ENCODE data around the gene NUFIP1.
"Not testable (repeated sequence)": the region's sequence is repeated elsewhere in the genome, so short reads cannot be mapped to it uniquely, and the experiment has no call there.

Gene NUFIP1

DNA sequence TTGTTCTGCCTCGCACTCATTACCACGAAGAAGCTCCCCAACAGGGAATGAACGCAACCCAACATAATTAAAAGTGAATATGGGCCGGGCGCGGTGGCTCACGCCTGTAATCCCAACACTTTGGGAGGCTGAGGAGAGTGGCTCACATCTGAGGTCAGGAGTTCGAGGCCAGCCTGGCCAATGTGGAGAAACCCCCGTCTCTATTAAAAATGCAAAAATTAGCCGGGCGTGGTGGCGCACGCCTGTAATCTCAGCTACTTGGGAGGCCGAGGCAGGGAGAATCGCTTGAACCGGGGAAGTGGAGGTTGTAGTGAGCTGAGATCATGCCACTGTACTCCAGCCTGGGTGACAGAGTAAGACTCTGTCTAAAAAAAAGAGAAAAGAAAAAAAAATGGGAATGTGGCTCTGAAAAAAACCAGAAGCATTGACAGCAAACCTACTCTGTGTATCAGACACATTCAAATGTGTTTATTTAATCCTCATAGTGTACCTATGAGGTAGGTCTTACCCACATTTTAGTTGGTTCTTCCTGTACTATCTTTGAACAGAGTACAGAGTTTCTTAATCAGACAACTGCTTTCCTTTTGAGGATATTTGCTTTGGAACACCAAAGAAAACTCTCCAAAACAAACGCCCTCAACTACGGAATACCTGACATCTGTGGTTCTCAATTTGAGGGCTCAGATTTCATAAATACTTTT lies 70.0 kb downstream of the NUFIP1 start:
- no peak for DNase-seq

DNA sequence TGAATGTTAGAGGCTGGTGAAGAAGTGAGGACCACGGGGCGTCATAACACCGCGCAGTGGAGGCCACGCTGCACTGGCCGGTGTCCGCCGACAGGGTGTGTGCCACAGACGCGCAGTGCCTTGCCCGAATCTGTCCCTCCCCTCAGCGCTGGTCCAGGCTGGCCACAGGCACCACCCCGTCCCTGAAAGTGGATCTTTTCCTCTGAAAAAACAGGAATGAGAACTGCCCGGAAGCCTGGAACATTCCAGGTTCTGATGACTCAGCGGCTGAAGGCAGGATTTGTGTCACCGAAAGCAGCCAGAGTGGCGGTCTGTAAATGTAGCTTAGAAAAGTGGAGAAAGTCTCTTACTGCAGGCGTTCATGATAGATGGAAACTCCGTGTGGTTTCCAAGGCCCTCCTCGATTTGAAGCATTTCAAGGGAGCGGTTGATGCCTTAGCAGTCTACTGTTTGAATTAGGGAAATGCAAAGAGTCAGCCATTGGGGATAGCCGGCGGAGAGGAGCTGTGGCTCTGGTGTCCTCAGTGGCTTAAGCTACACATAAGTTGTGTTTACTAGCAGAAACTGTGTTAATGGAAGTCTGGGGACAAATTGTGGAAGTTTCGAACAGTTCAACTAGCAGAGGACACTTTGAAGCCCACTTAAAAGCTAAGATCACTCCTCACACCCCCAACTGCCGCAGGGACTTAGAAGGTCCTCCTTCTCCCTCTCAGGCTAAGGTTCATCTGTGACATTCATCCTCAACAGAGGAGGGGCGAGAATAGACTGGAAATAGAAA lies 70.8 kb downstream of the NUFIP1 start:
- peak; percentile 90 for DNase-seq

DNA sequence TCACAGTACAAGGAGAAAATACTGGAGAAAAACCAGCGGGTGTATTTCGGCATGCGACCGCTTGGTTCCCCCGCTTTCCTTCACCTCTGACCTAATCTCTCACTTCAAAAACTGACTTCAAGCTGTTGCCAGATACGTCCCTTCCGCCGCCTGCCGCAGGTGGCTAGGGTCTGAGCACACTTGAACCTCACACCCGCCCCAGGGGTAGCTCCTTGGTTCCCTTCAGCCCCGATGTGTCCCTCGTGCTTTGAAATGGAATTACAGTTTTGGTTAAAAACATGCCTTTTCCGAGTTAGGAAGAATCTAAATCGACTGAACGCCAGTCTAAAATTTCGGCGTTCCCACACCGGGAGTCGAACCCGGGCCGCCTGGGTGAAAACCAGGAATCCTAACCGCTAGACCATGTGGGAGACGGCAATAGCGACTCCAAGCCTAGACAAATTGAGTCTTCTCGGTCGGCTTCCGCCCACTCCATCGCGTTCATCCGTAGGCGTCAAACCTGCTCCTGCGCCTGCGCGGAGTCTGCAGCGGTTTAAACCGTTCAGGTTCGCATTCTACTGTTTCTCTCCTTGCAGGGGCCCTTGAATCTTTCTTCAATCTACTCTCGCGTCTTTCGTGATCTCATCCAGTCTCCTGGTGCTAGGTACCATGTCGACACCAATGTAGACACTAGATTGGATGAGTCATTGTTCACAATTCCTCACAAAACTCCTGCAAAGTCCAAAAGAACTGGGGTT lies 71.5 kb downstream of the NUFIP1 start:
- DNase-seq = peak; percentile 94

DNA sequence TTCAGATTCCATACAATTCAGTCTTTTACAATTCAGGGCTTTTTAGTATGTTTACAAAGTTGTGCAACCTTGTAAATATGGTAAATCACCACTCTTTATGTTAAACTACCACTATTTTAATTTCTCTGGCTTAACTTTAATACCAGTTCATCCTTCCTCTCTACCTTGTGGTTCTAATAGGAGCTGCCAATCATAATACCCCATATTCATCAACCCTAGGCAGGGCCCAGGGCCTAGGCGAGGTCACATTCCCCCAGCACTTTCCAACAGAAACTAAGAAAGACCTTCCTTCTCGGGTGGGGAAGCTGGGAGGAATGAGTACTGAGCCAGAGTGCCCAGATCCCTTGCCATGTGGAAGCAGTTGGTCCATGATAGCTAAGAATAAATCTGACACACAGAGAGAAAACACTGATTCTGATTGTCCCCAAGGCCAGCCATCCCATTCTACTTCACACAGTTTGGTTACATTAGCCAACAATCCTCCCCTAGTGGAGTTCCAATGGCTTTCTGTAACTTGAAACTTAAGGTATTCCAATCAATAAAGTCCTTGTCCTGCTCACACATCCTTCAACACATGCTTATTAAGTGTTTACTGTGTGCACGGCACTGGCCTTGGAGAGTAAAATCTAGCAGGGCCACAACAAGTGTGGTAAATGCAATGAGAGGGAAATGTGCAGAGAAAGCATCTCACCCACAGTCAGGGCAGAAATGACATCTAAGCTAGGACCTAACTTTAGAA lies 76.8 kb downstream of the NUFIP1 start:
- DNase-seq = no peak

DNA sequence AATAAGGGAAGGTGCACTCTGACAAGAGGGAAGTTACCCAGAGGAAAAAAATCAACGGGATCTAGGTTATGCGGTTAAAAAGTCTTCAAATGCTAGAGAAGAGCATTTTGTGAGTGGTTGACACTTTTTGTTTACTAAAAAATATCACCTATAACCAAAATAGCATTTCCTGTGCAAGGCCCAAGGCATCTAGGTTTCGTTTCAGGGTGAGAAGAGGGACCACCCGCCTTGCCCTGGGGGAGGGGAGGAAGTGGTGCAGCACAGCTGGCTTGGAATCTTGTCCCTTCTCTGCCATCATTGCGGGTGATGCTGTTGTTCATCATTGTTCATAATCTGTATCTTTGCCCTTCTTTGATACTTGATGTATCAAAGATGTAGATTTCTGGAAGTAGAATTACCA lies 80.6 kb downstream of the NUFIP1 start:
- no peak for DNase-seq

DNA sequence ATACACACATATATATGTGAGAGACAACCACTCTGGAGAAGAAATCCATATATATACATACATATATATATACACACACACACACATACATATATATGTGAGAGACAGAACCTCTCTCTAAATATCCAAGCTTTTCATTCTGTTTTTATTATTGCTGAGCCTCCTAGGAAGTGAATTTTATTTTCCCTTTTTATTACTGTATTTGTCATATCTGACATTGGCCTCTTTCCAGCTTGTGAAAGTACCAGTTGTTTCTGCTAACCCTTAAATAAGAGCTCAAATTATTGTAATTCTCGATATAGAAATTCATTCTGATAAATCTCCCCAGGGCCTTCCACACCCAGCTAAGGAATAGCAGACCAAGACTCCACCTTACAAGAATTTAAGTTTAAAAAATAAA lies 81.0 kb downstream of the NUFIP1 start:
- no peak for DNase-seq

DNA sequence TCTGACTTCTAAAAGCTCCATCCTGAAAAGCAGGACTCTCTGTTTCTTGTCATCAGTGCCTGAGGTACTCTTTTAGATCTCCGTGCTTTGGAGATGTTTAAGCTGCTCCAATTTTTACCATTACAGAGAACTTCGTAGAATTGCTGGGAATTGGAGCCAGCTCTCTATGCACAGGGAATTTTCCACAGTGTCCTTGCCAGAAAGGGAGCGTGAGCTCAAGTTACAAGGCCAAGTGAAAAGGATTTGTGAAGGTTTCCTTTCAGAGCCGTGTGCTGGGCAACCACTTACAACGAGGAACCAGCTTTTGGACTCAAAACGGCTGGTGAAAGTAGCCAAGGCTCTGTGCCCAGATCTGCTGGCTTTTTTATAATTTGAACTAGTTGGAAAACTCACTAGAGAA lies 82.6 kb downstream of the NUFIP1 start:
- peak; percentile 10 for DNase-seq

DNA sequence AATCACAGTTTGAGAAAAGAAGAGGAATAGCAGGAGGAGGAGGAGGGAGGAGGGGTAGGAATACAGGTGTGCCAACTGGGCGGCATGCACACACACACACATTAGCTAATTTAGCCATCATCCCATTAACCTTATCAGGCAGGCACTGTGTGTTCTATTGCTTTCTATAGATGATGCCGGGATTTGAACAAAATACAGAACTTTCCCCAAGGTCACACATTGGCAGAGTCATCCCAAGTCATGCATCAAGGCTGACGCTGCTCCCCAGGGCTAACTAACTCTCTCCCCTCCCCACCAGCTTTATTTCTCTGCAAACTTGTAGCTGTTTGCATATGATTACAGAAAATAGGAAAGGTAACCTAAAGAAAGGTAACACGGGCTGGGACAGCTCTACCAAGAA lies 83.0 kb downstream of the NUFIP1 start:
- DNase-seq = peak; percentile 2

DNA sequence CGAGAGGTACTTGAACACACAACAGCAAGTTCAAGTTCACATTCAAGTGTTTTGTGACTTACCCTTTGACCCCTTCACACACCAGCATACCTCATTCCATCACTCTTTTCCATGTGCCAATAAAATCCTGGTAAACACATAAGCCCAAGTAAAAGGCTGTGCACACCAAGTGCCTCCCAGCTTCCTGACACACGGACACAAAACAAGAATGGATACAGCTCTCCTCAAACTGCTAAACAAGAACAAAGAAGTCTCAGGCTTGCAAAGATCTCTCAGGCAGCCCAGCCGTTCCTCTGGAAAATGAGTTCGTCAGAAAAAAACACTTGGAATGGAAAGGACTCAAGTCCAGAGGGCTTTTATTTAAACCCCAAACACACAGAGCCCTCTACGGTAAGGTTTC lies 83.7 kb downstream of the NUFIP1 start:
- no peak for DNase-seq

DNA sequence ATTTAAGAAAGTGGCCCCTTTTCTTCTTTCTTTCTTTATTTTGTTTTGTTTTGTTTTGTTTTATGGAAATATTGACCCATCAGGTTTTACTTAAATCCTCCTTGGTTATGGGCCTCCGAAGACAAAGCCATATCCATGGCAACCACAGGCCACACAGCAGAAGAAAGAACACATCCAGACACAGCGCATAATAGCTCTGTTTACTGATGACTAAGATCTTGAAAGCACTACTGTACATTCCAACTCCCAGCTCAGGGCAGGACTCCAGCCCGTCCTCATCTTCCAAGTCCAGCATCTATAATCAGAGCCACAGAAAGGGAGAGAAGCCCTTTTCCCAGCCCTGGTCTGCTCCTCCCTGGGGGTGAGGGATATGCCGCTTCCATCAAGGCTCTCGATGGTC lies 84.3 kb downstream of the NUFIP1 start:
- DNase-seq = peak; percentile 56

DNA sequence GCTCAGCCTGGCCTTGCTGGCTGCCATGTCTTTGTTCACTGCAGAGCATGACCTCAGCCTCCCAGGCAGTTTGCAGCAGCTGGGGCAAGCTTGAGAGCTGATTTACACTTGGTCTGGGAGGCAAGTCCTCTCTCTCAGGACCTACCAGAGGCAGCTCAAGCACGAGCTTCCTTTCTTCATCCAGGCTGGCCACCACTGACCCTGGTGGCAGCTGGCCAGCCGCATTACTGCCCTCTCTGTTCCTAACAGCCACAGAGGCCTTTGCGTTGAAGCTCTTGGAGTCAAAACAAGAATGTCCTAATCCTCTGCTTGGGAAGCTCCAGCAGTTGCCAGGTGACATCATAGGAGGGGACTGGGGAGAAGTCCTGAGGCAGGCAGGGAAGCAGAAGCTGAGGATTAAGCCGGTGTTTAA lies 85.7 kb downstream of the NUFIP1 start:
- no peak for DNase-seq

DNA sequence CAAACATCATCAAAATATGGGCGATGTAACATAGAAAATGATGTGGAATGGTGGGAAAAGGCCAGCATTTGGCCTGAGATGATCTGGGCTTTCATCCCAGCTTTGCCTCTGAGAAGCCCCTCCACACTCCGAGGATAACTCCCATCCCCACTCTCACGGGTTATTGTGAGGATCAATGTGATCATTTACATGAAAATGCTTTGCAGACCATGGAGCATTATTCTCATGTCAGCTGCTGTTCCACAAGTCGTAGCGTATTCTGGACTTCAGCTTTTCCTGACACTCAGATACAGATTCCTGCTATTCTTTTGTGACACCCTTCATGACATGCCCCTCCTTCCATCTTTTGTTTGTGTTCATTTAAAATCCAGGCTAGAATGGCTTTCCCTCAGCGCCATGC lies 86.5 kb downstream of the NUFIP1 start:
- no peak for DNase-seq

DNA sequence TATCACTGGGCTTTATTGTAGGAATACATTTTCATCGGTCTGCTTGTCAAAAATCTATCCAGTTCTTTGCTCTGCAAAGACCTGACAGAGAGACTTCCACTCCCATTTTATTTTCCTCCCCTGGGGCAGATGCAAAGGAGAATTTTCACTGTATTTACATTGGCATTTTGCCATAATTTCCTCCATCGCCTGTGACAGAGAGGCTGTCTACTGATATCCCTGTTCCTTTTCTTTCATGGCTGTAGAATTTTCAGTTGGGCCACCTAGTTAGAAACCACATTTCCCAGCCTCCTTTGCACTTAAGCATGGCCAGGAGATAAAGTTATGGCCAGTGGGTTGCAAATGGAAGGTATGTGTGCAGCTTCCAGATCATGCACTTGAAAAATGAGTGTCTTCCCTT lies 89.3 kb downstream of the NUFIP1 start:
- peak; percentile 90 for DNase-seq

DNA sequence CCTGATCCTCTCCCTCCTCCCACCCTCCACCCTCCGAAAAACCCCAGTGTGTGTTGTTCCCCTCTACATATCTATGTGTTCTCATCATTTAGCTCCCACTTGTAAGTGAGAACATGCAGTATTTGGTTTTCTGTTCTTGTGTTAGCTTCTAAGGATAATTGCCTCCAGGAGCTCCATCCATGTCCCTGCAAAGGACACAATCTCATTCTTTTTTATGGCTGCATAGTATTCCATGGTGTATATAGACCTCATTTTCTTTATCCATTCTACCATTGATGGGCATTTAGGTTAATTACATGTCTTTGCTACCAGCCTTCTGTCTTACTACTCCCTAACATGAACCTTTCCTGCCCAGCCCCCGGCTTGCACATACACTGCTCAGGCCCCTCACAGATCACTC lies 91.0 kb downstream of the NUFIP1 start:
- not testable (repeated sequence) for DNase-seq

DNA sequence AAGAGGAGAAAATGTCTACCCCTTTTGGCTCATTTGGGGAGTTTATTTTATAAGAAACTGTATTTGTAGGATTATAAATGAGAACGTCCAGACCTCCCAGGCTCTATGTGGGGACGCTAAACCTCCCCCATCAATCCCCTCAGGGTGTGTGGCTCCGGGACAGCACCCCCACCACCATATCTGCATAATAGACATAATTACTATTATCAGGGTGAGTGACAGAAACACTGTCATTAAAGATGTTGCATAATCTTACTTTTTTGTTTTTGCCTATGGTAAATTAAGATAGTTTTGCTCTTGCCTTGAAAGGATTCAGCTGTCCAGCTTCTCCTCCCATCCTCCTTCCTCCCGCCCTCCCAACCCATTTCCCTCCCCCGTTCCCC lies 93.3 kb downstream of the NUFIP1 start:
- peak; percentile 85 for DNase-seq

DNA sequence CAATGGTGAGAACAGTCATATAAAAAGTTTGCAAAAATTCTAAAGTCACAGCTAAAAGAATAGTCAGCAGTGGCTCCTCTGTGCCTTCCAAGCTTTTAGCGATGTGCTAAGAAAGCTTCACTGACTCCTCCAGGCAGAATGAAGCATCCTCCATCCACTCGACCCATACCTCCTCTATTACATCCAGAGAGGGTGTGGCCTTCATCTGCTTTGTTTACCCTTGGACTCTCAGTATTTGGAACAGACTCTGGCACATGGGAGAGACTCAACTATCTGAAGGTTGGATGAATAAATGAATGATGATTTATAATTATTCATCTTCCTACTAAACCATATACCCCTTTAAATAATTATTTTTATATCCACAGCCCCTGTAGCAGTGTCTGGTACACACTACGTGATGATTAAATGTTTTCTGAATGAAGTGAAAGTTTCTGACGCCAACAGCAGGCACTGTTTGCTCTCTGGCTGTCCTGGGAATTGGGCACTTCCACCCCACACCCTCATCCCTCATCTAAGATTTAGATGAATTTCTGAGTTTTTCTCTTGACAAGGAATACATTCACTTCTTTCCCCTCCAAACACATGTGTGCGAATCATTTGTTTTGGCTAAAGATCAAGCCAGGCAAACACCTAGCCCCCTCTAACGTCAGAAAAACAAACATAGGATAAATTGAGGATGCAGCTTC lies 93.9 kb downstream of the NUFIP1 start:
- DNase-seq = peak; percentile 85

DNA sequence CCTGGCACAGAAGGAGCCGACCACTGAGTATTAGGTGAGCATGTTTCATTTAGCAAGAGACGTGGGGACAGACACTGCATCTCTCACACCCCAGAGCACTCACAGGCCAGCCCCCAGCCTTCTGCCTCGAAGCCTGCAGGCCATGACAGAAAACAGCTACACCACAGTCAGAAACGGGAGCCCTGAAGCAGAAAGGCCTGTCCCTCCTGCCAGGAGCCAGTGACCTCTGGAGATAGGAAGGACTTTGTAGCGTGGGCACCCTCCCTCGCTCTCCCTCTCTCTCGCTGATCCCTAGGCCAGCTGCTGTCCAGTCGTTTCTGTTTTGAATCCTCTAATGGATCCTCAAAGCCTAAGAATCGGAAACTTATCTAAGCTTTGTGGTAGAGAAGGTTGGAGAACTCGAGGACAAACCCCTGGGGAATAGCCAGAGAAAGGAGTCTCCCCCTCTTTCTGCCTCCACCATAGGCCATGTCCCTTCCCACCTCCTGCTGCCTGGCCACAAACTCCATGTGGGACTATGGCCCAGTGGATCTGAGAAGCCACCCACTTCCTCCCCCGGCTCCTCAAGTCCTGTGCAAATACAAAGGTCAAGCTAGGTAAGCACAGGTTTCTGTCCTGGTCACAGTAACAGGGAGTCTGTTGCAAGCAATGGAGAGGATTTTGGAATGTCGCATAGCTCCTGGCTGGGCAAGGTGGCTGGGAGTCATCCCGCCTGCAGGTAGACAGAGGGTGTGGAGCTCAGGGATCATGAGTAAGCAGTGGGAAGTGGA lies 95.1 kb downstream of the NUFIP1 start:
- peak; percentile 45 for DNase-seq
